B cell (primary cell): Measurements from ENCODE around the gene GRM8. TPM values are rescaled to one million over a fixed set of nuclear protein-coding genes. Genes with fewer than 3 reads are reported as not detected.

Experiments
- ATAC-seq: fragments of 200-7000 bp; cut with Tn5 transposase; one replicate; pipeline ENCODE4 v1.10.0; 2021; ENCODE audit warnings: low read depth, mild to moderate bottlenecking, moderate number of reproducible peaks, moderate library complexity
- CTCF ChIA-PET: fragments of 350-600 bp; sonication (Branson Sonifier 250); formaldehyde crosslinking; loops from one replicate; lab custom pipeline; 2021; ENCODE audit warnings: antibody characterized with exemption, inconsistent platforms; lab: Charles Lee
- POLR2A ChIA-PET: fragments of 350-600 bp; sonication (Branson Sonifier 250); formaldehyde crosslinking; loops from one replicate; lab custom pipeline; 2021; ENCODE audit warnings: antibody characterized with exemption; lab: Charles Lee
- DNase-seq: peaks from one replicate; pipeline ENCODE4 v3.0.0; 2013
- H2AFZ ChIP-seq: 2 replicates; pipeline ENCODE4 v1.6.1; 2012; ENCODE audit warnings: mild to moderate bottlenecking, low read depth, low read length; ENCODE audit not compliant: insufficient read depth, poor library complexity, severe bottlenecking
- H3K27ac ChIP-seq, 2 donors: 1 replicate in 1 of 2; 2 replicates in 1 of 2; pipeline ENCODE4 v1.5.1; 2012 to 2013; ENCODE audit warnings: low read length in 2 of 2, mild to moderate bottlenecking in 2 of 2, moderate library complexity in 1 of 2
- H3K27me3 ChIP-seq, 4 experiments: fragments of 200-600 bp in 1 of 4; sonication (generic) in 1 of 4; replicated peaks in 1 of 4; 1 replicate in 2 of 4; 2 replicates in 2 of 4; pipeline versions ENCODE4 v1.6.1 to v1.7.0; 2013 to 2016; ENCODE audit warnings: low read length in 3 of 4, mild to moderate bottlenecking in 2 of 4, mixed read lengths in 1 of 4, moderate library complexity in 1 of 4; ENCODE audit not compliant: insufficient read depth in 4 of 4, control insufficient read depth in 3 of 4; ENCODE audit errors: control extremely low read depth in 1 of 4
- H3K36me3 ChIP-seq, 2 experiments: replicated peaks in 1 of 2; 1 replicate in 1 of 2; 2 replicates in 1 of 2; pipeline versions ENCODE4 v1.6.1 to v1.7.1; 2013; ENCODE audit warnings: low read length in 1 of 2; ENCODE audit not compliant: insufficient read depth in 2 of 2, control insufficient read depth in 1 of 2; ENCODE audit errors: control extremely low read depth in 1 of 2, extremely low read depth in 1 of 2
- H3K4me1 ChIP-seq, 2 donors: fragments of 200-600 bp in 1 of 2; sonication (generic) in 1 of 2; 1 replicate in 1 of 2; 2 replicates in 1 of 2; pipeline versions ENCODE4 v1.5.1 to v1.6.1; 2013 to 2017; ENCODE audit warnings: low read length in 2 of 2; ENCODE audit not compliant: control insufficient read depth in 2 of 2, insufficient read depth in 2 of 2
- H3K4me2 ChIP-seq: replicated peaks from 2 replicates; pipeline ENCODE3; 2012; ENCODE audit warnings: mild to moderate bottlenecking, low read depth, low read length; ENCODE audit not compliant: poor library complexity, severe bottlenecking
- H3K4me3 ChIP-seq, 5 experiments: fragments of 200-600 bp in 1 of 5; sonication (generic) in 1 of 5; 1 replicate in 3 of 5; 2 replicates in 2 of 5; pipeline versions ENCODE4 v1.5.1 to v1.7.0; 2011 to 2016; ENCODE audit warnings: low read length in 4 of 5, mild to moderate bottlenecking in 4 of 5, low read depth in 2 of 5, control low read depth in 1 of 5, moderate library complexity in 1 of 5; ENCODE audit not compliant: insufficient read depth in 1 of 5; ENCODE audit errors: control extremely low read depth in 1 of 5, extremely low read depth in 1 of 5
- H3K79me2 ChIP-seq: fragments of 200-600 bp; sonication (generic); one replicate; pipeline ENCODE4 v1.6.0; 2016; ENCODE audit warnings: low read length; ENCODE audit not compliant: control insufficient read depth, insufficient read depth
- H3K9ac ChIP-seq: fragments of 200-600 bp; sonication (generic); 2 replicates; pipeline ENCODE4 v1.6.1; 2017; ENCODE audit warnings: mild to moderate bottlenecking, low read length, moderate library complexity
- H3K9me3 ChIP-seq, 3 donors: one replicate each; pipeline versions ENCODE4 v1.6.1 to v1.7.1; 2013; ENCODE audit warnings: low read length in 2 of 3; ENCODE audit not compliant: control insufficient read depth in 2 of 3, insufficient read depth in 1 of 3; ENCODE audit errors: control extremely low read depth in 1 of 3
- H4K20me1 ChIP-seq: 2 replicates; pipeline ENCODE4 v1.6.0; 2012; ENCODE audit warnings: mild to moderate bottlenecking, low read length; ENCODE audit not compliant: insufficient read depth, control insufficient read depth, poor library complexity, severe bottlenecking
- H3K27ac Mint-ChIP-seq: one replicate; pipeline ENCODE4 v1.8.0; 2021; ENCODE audit warnings: mixed read lengths
- H3K27me3 Mint-ChIP-seq: one replicate; pipeline ENCODE4 v1.8.0; 2021; ENCODE audit warnings: mixed read lengths
- H3K4me1 Mint-ChIP-seq: one replicate; pipeline ENCODE4 v1.8.0; 2021; ENCODE audit warnings: mixed read lengths
- H3K4me3 Mint-ChIP-seq: one replicate; pipeline ENCODE4 v1.8.0; 2021; ENCODE audit warnings: mixed read lengths
- H3K9me3 Mint-ChIP-seq: one replicate; pipeline ENCODE4 v1.8.0; 2022; ENCODE audit warnings: mixed read lengths; ENCODE audit not compliant: insufficient read depth
- CTCF ChIP-seq: fragments of 200-600 bp; IDR thresholded peaks from one replicate; pipeline ENCODE4 v1.8.0; 2022; ENCODE audit warnings: antibody characterized with exemption, mild to moderate bottlenecking
- EZH2 ChIP-seq: IDR thresholded peaks from 2 replicates; pipeline ENCODE4 v1.6.1; 2012; ENCODE audit warnings: borderline replicate concordance, low read depth, mild to moderate bottlenecking, moderate library complexity, low read length; ENCODE audit not compliant: insufficient read depth, poor library complexity, severe bottlenecking
- WGBS: methylation state at CpG from one replicate; pipeline ENCODE4 v1.1.5; 2013; ENCODE audit warnings: missing lambda C conversion rate; ENCODE audit not compliant: insufficient coverage; 5-methylcytosine and 5-hydroxymethylcytosine counted together
- intact Hi-C: fragments of 100-400 bp; cut with micrococcal nuclease; formaldehyde crosslinking; loops from one replicate; pipeline ENCODE4 v1.10.0; 2022
- polyA plus RNA-seq: library from polyadenylated mRNA; depleted of rRNA; stranded (reverse); fragments of >200 nt; gene quantifications from 2 replicates; pipeline ENCODE4 v1.2.3, GENCODE V29; 2012
- total RNA-seq, 2 donors: library from RNA; stranded (reverse); fragments of 120-200 nt in 1 of 2; gene quantifications; 1 replicate in 1 of 2; 2 replicates in 1 of 2; pipeline versions ENCODE4 v1.2.3 to v1.2.4, GENCODE V29; 2013 to 2022

GRM8 gene
- total and polyA plus RNA-seq, 2 donors (not counting 1 experiment from before 2014, with no cell fraction given): not detected

DNA sequence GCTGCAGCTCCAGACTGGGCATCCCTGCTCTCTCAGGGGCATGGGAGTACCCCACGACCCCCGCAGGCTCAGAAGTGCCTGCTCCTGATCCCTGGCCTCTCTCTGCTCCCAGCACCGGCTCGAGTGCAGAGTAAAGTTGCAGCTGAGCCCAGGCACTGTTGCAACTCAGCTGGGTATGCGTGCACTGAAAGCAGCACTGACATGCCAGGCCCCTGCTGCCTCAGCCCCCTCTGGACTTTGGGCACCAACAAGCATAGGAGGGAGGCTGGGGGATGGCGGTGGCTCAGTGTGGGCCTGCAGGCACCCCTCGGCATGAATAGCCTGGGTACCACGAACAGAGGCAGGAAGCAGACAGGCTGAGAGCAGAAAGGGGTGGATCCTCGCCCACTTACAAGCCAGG, 295.3 kb downstream of the GRM8 start:
- no peak overlapping the region for H3K4me3 ChIP-seq
- peaks cover 0 to 14% (median 0%) of the 10 kb centered on the region in 3 donors for H3K9me3 ChIP-seq
- H3K4me1 Mint-ChIP-seq: no peaks in the 10 kb centered on the region
- no peak overlapping the region for H3K4me3 Mint-ChIP-seq
- H3K4me2 ChIP-seq: no peak overlapping the region
- H3K79me2 ChIP-seq: no peaks in the 10 kb centered on the region
- no peaks in the 10 kb centered on the region for H4K20me1 ChIP-seq
- no peaks in the 10 kb centered on the region for H3K36me3 ChIP-seq
- DNase-seq: no peak
- no peak overlapping the region for H3K27ac ChIP-seq
- H3K27me3 ChIP-seq: no peaks in the 10 kb centered on the region
- CTCF ChIA-PET: no interaction called here
- H3K27me3 Mint-ChIP-seq: no peaks in the 10 kb centered on the region
- no peak overlapping the region for H3K27ac Mint-ChIP-seq
- H3K4me1 ChIP-seq: no peaks in the 10 kb centered on the region
- intact Hi-C loops: no loop called here
- no peak for ATAC-seq
- TF ChIP-seq CTCF (no peak), EZH2 (no peak)
- H3K9me3 Mint-ChIP-seq: no peaks in the 10 kb centered on the region
- POLR2A ChIA-PET: no interaction called here
- WGBS: 79% methylated on average over 9 of the region's 9 CpGs
- H2AFZ ChIP-seq: no peak overlapping the region
- no peak overlapping the region for H3K9ac ChIP-seq

GRCh38 chr7:126953461-126953860, 299.3 kb downstream of the GRM8 start:
- POLR2A ChIA-PET: no interaction called here
- H3K4me1 ChIP-seq: no peaks in the 10 kb centered on the region

More at GRCh38 chr7:126953461-126953860, 299.3 kb downstream of the GRM8 start:
- ATAC-seq (no peak), DNase-seq (no peak)
- Histone ChIP-seq H3K4me3 (no peak overlapping the region), H4K20me1 (no peaks in the 10 kb centered on the region), H3K79me2 (no peaks in the 10 kb centered on the region), H3K4me2 (no peak overlapping the region), H2AFZ (no peak overlapping the region), H3K27me3 (no peaks in the 10 kb centered on the region), H3K9ac (no peak overlapping the region), H3K9me3 (peaks cover 0 to 13% (median 0%) of the 10 kb centered on the region in 3 donors), H3K27ac (no peak overlapping the region), H3K36me3 (no peaks in the 10 kb centered on the region)
- CTCF ChIA-PET: no interaction called here
- no peaks in the 10 kb centered on the region for H3K27me3 Mint-ChIP-seq
- no peak overlapping the region for H3K4me3 Mint-ChIP-seq
- WGBS: no CpG with 5 or more reads among the region's 2 CpGs
- intact Hi-C loops: no loop called here
- H3K9me3 Mint-ChIP-seq: no peaks in the 10 kb centered on the region
- no peak overlapping the region for H3K27ac Mint-ChIP-seq
- TF ChIP-seq CTCF (no peak), EZH2 (no peak)
- H3K4me1 Mint-ChIP-seq: no peaks in the 10 kb centered on the region
